CD14-positive monocyte (primary cell): ENCODE measurements around the gene ANKRD33. TPM values are rescaled to one million over a fixed set of nuclear protein-coding genes. Genes with fewer than 3 reads are reported as not detected.

Experiments
- DNase-seq, 3 donors: peaks; one replicate each; pipeline ENCODE4 v3.0.0-alpha.2; 2011 to 2022
- H2AFZ ChIP-seq: 2 replicates; pipeline ENCODE4 v1.6.0; 2012; ENCODE audit warnings: mild to moderate bottlenecking, low read depth, low read length, inconsistent platforms; ENCODE audit not compliant: insufficient read depth, poor library complexity, severe bottlenecking
- H3K27ac ChIP-seq, 2 donors: 1 replicate in 1 of 2; 2 replicates in 1 of 2; pipeline ENCODE4 v1.5.1; 2012 to 2013; ENCODE audit warnings: low read length in 2 of 2, control low read depth in 1 of 2, inconsistent platforms in 1 of 2, low read depth in 1 of 2, mild to moderate bottlenecking in 1 of 2
- H3K27me3 ChIP-seq, 2 donors: one replicate each; pipeline versions ENCODE4 v1.6.0 to v1.6.1; 2011 to 2013; ENCODE audit warnings: low read length in 2 of 2; ENCODE audit not compliant: control insufficient read depth in 2 of 2, insufficient read depth in 2 of 2
- H3K36me3 ChIP-seq, 2 donors: replicated peaks in 1 of 2; 1 replicate in 1 of 2; 2 replicates in 1 of 2; pipeline versions ENCODE4 v1.5.1 to v1.6.1; 2012 to 2013; ENCODE audit warnings: low read length in 2 of 2, control low read depth in 1 of 2, inconsistent platforms in 1 of 2, mild to moderate bottlenecking in 1 of 2; ENCODE audit not compliant: insufficient read depth in 2 of 2, control insufficient read depth in 1 of 2
- H3K4me1 ChIP-seq, 2 donors: 1 replicate in 1 of 2; 2 replicates in 1 of 2; pipeline versions ENCODE4 v1.5.1 to v1.6.1; 2012 to 2013; ENCODE audit warnings: low read length in 2 of 2, control low read depth in 1 of 2, inconsistent platforms in 1 of 2, mild to moderate bottlenecking in 1 of 2, moderate library complexity in 1 of 2; ENCODE audit not compliant: insufficient read depth in 2 of 2, control insufficient read depth in 1 of 2
- H3K4me2 ChIP-seq: replicated peaks from 2 replicates; pipeline ENCODE3; 2012; ENCODE audit warnings: low read length, moderate library complexity, mild to moderate bottlenecking; ENCODE audit not compliant: poor library complexity, severe bottlenecking; ENCODE audit errors: extremely low read depth
- H3K4me3 ChIP-seq, 3 experiments: fragments of 200-600 bp in 1 of 3; sonication (generic) in 1 of 3; replicated peaks in 1 of 3; 1 replicate in 2 of 3; 2 replicates in 1 of 3; pipeline ENCODE4 v1.5.1; 2011 to 2013; ENCODE audit warnings: low read length in 3 of 3, mild to moderate bottlenecking in 3 of 3, control low read depth in 2 of 3, low read depth in 2 of 3, inconsistent platforms in 1 of 3, moderate library complexity in 1 of 3
- H3K79me2 ChIP-seq: 2 replicates; pipeline ENCODE4 v1.6.0; 2012; ENCODE audit warnings: mild to moderate bottlenecking, control low read depth, inconsistent platforms, low read length, moderate library complexity; ENCODE audit not compliant: insufficient read depth
- H3K9ac ChIP-seq: 2 replicates; pipeline ENCODE4 v1.6.0; 2017; ENCODE audit warnings: low read length, mild to moderate bottlenecking; ENCODE audit not compliant: insufficient read depth, poor library complexity, severe bottlenecking
- H3K9me3 ChIP-seq, 2 donors: replicated peaks in 1 of 2; 1 replicate in 1 of 2; 2 replicates in 1 of 2; pipeline versions ENCODE4 v1.5.1 to v1.6.1; 2012 to 2013; ENCODE audit warnings: low read length in 2 of 2, control low read depth in 1 of 2; ENCODE audit not compliant: control insufficient read depth in 1 of 2, insufficient read depth in 1 of 2
- H4K20me1 ChIP-seq: 2 replicates; pipeline ENCODE4 v1.6.0; 2012; ENCODE audit warnings: mild to moderate bottlenecking, low read length, control low read depth, moderate library complexity; ENCODE audit not compliant: insufficient read depth
- H3K27ac Mint-ChIP-seq, 7 donors: one replicate each; pipeline ENCODE4 v1.8.0; 2020; ENCODE audit warnings: mild to moderate bottlenecking in 7 of 7, mixed read lengths in 7 of 7, moderate library complexity in 6 of 7, inconsistent platforms in 2 of 7
- H3K27me3 Mint-ChIP-seq, 3 donors: one replicate each; pipeline ENCODE4 v1.8.0; 2021 to 2022; ENCODE audit warnings: low read depth in 3 of 3, mild to moderate bottlenecking in 3 of 3, mixed read lengths in 3 of 3, moderate library complexity in 3 of 3, inconsistent platforms in 1 of 3
- H3K36me3 Mint-ChIP-seq, 2 donors: one replicate each; pipeline ENCODE4 v1.8.0; 2020; ENCODE audit warnings: mixed read lengths in 2 of 2, inconsistent platforms in 1 of 2, mild to moderate bottlenecking in 1 of 2
- H3K4me1 Mint-ChIP-seq: one replicate; pipeline ENCODE4 v1.8.0; 2020; ENCODE audit warnings: mild to moderate bottlenecking, mixed read lengths
- H3K4me3 Mint-ChIP-seq, 2 donors: one replicate each; pipeline ENCODE4 v1.8.0; 2020; ENCODE audit warnings: mild to moderate bottlenecking in 2 of 2, mixed read lengths in 2 of 2, moderate library complexity in 1 of 2
- H3K9me3 Mint-ChIP-seq, 7 donors: one replicate each; pipeline ENCODE4 v1.8.0; 2020 to 2022; ENCODE audit warnings: mixed read lengths in 7 of 7, mild to moderate bottlenecking in 6 of 7, moderate library complexity in 6 of 7, inconsistent platforms in 2 of 7
- WGBS: methylation state at CpG from one replicate; pipeline ENCODE4 v1.1.5; 2013; ENCODE audit warnings: missing lambda C conversion rate; ENCODE audit not compliant: insufficient coverage; 5-methylcytosine and 5-hydroxymethylcytosine counted together
- intact Hi-C, 2 donors: fragments of 100-400 bp; cut with micrococcal nuclease; formaldehyde crosslinking; loops; one replicate each; pipeline versions ENCODE4 v1.15.0 to v1.15.1; 2023
- polyA plus RNA-seq, 3 donors: library from polyadenylated mRNA; depleted of rRNA in 1 of 3; unstranded in 2 of 3; stranded (reverse) in 1 of 3; fragments of 300-500 nt in 2 of 3; fragments of >200 nt in 1 of 3; fragmentation: Illumina TruSeq in 2 of 3; gene quantifications; 1 replicate in 2 of 3; 2 replicates in 1 of 3; pipeline ENCODE4 v1.2.3, GENCODE V29; 2012 to 2021
- TF ChIP-seq, protein P1 (sequence below): fragments of 200-600 bp; IDR thresholded peaks from one replicate; pipeline ENCODE4 v1.8.0; 2022; ENCODE audit warnings: antibody characterized with exemption, mild to moderate bottlenecking

The ANKRD33 gene
- polyA plus RNA-seq, 3 donors: 0.07 TPM; not detected in 2

DNA sequence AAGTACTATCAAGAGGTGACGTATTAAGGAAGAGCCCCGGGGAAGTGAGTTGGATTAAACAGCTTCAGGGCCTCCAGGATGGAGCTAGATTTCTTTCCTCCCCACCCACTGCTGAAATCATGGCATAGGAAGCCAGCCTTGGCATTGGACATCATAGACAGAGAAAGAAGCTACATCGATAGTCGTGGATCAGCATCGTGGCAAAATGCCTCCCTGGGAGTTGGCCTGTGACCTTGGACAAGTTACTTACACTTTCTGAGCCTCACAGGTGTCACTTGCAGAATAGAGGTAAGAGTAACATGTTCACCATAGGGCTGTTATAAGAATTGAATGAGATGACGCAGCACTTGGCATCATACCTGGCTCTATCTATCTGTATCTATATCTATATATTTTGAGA lies 5.9 kb downstream of the ANKRD33 start:
- DNase-seq: no peak
- Mint-ChIP-seq H3K4me3 (no peak overlapping the region), H3K36me3 (no peaks in the 10 kb centered on the region), H3K27me3 (peaks cover 0 to 2% (median 0%) of the 10 kb centered on the region in 3 donors), H3K27ac (no peak overlapping the region), H3K4me1 (peaks cover 9% of the 10 kb centered on the region), H3K9me3 (peaks cover 0 to 1% (median 0%) of the 10 kb centered on the region in 7 donors)
- H3K9me3 ChIP-seq: no peaks in the 10 kb centered on the region
- H2AFZ ChIP-seq: no peak overlapping the region
- no peak overlapping the region for H3K27ac ChIP-seq
- no peaks in the 10 kb centered on the region for H4K20me1 ChIP-seq
- H3K4me2 ChIP-seq: no peak overlapping the region
- no peak overlapping the region for H3K9ac ChIP-seq
- H3K4me1 ChIP-seq: peaks cover under 1 to 11% of the 10 kb centered on the region in 2 donors
- H3K79me2 ChIP-seq: no peaks in the 10 kb centered on the region
- intact Hi-C loops: no loop called here
- H3K36me3 ChIP-seq: no peaks in the 10 kb centered on the region
- 100% methylated on average over 3 of the region's 6 CpGs for WGBS
- TF ChIP-seq, protein P1, sequence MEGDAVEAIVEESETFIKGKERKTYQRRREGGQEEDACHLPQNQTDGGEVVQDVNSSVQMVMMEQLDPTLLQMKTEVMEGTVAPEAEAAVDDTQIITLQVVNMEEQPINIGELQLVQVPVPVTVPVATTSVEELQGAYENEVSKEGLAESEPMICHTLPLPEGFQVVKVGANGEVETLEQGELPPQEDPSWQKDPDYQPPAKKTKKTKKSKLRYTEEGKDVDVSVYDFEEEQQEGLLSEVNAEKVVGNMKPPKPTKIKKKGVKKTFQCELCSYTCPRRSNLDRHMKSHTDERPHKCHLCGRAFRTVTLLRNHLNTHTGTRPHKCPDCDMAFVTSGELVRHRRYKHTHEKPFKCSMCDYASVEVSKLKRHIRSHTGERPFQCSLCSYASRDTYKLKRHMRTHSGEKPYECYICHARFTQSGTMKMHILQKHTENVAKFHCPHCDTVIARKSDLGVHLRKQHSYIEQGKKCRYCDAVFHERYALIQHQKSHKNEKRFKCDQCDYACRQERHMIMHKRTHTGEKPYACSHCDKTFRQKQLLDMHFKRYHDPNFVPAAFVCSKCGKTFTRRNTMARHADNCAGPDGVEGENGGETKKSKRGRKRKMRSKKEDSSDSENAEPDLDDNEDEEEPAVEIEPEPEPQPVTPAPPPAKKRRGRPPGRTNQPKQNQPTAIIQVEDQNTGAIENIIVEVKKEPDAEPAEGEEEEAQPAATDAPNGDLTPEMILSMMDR: no peak
- no peak overlapping the region for H3K4me3 ChIP-seq
- H3K27me3 ChIP-seq: no peaks in the 10 kb centered on the region

DNA sequence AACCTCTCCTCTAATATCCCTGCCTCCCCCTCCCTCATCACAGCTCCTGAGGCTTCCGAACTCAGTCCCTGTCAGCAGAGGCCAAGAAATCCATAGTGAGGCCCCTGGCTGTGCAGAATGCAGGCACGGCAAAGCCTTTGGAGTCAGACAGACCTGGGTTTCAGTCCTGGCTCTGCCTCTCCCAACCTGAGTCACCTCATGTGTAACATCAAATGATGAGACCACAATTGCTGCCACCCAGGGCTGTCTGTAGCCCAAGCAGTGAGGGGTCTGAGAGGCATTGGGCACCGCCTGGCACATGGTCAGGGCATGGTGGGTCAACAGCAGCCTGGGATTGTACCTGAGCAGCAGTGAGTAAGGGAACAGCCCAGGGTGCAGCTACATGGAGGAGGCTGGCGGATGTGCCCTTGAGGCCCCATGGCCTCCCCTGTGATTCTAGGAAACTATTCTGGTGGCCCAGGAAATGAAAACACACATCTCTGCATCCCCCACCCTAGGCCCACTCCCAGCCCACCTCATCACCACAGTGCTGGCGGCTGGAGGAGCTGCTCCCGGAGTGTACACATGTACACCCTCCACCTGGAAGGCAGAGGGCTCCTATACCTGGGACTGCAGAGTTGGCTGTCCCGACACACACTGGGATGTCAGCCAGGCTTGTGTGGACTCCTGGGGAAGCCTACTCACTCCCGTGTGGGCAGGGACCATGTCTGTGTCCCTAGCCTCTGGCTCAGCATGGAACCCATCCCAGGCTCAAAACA lies 7.7 kb downstream of the ANKRD33 start:
- Histone ChIP-seq H3K4me1 (no peaks in the 10 kb centered on the region), H2AFZ (no peak overlapping the region), H3K4me2 (no peak overlapping the region), H3K27ac (no peak overlapping the region), H3K36me3 (no peaks in the 10 kb centered on the region), H3K27me3 (no peaks in the 10 kb centered on the region), H4K20me1 (no peaks in the 10 kb centered on the region), H3K9ac (no peak overlapping the region), H3K4me3 (no peak overlapping the region), H3K9me3 (no peaks in the 10 kb centered on the region), H3K79me2 (no peaks in the 10 kb centered on the region)
- no peak overlapping the region for H3K4me3 Mint-ChIP-seq
- no peak for DNase-seq
- H3K4me1 Mint-ChIP-seq: peaks cover 2% of the 10 kb centered on the region
- H3K27ac Mint-ChIP-seq: peak overlapping the region in 2 of 7 donors; percentile 33 to 72
- TF ChIP-seq, protein P1: no peak
- H3K9me3 Mint-ChIP-seq: peaks cover 0 to 1% (median 0%) of the 10 kb centered on the region in 7 donors
- WGBS: 91% methylated on average over 6 of the region's 8 CpGs
- intact Hi-C loops: no loop called here
- no peaks in the 10 kb centered on the region for H3K36me3 Mint-ChIP-seq
- peaks cover 0 to 3% (median 1%) of the 10 kb centered on the region in 3 donors for H3K27me3 Mint-ChIP-seq
